GM18873 (cell line): ENCODE results near the gene DEGS1.
A peak's percentile ranks its signal among the peaks of the same experiment; 100 is the strongest.

ENCODE experiments used
- ATAC-seq: cut with Tn5 transposase; IDR thresholded peaks from one replicate; pipeline ENCODE4 v1.9.1; 2021; ENCODE audit warnings: mild to moderate bottlenecking, moderate library complexity, moderate number of reproducible peaks; ENCODE audit not compliant: unreplicated experiment, low FRiP score

The DEGS1 gene

GRCh38 chr1:224182866-224183590 lies at the start of gene DEGS1:
TSS of gene DEGS1 (plus strand) at chr1:224183240. CDS start at chr1:224183337, 97 bp downstream.
- ATAC-seq: peak; percentile 47

DNA sequence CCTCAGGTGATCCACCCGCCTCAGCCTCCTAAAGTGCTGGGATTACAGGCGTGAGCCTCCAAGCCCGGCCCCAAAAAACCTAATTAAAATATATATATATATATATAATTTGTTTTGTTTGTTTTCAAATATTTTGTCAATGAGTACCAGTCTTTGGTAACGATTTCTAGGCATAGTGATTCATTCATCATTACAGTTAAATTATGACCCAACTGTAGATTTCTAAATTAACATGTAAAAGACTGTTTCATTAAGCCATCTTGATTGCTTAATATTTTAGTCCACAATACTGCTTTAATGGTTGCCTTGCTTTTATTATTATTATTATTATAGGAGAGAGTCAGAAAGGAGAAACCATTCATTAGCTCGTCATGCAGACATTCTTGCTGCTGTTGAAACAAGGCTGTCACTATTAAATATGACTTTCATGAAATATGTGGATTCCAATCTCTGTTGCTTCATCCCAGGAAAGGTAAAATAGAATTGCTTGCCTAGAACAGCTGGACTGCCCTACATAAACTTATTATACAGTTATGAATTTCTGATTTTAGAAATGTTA lies 49.2 kb upstream of the DEGS1 start:
- ATAC-seq: no peak

DNA sequence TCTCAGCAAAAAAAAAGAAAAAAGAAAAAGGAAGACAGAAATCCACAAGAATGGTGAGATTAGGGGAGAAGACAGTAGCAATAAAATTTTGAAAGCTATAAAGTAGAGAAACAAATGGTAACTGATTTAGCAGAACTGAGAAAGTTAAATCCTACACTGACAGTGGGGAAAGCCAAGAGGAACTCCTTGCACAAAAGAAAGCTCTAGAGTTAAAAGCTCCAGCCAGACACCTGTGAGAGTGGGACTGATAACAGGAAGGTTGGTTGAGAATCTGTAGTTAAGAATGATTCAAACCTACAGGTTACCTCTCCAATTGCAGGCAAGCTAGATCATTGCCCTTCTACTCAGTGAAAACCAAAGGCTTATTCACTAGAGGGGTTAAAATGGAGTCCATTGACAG lies 45.5 kb upstream of the DEGS1 start:
- no peak for ATAC-seq

DNA sequence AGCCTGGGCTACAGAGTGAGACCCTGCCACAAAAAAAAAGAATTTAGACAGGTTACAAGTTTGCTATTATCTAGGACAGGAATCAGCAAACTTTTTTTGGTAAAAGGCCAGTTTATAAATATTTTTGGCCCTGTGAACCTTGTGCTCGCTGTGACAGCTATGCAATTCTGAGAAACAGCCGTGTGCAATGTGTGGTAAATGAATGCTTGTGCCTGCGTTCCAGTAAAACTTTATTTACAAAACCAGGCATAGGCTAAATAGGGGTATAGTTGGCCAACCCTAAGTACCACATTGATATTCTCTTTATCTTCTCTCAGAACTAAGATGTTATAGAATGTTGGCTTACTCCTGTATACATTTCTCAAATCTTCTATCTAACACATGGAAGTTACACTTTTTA lies 44.8 kb upstream of the DEGS1 start:
- no peak for ATAC-seq

- ATAC-seq: no peak
Observed at GRCh38 chr1:224141693-224142092, 41.3 kb upstream of the DEGS1 start.

GRCh38 chr1:224149709-224150108 lies 33.3 kb upstream of the DEGS1 start:
- ATAC-seq: no peak

DNA sequence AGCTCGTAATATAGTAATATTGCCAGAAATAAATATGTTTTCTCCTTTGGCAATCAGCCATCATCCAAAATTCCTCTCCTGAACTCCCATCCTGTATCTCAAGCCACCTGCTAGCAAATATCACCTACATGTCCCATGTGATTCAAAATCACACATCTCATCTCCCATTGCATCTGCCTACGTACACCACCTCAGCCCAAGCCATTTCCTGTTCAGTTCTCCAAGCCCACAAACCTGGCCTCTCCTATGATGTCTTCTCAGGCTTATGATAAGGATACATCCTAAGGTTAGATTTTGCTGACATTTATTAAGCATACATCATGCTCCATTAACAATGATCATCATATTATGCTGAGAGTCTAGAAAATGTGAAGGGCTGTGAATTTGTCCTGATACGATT lies 31.9 kb upstream of the DEGS1 start:
- ATAC-seq: no peak

DNA sequence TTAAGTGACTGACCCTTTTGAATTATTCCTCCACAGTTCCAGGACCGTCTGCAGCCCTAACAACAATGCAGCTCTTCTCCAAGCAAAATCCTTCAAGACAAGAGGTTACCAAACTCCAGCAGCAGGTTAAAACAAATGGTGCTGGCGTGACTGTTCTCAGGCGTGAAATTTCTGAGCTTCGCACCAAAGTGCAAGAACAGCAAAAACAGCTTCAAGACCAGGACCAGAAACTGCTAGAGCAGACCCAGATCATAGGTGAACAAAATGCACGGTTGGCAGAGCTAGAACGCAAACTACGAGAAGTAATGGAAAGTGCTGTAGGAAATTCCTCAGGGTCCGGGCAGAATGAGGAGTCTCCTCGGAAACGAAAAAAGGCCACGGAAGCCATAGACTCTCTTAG lies 25.7 kb upstream of the DEGS1 start:
- ATAC-seq: no peak

GRCh38 chr1:224159541-224159940 lies 23.5 kb upstream of the DEGS1 start:
- no peak for ATAC-seq

- no peak for ATAC-seq
Observed at GRCh38 chr1:224160171-224160682, 22.8 kb upstream of the DEGS1 start.

DNA sequence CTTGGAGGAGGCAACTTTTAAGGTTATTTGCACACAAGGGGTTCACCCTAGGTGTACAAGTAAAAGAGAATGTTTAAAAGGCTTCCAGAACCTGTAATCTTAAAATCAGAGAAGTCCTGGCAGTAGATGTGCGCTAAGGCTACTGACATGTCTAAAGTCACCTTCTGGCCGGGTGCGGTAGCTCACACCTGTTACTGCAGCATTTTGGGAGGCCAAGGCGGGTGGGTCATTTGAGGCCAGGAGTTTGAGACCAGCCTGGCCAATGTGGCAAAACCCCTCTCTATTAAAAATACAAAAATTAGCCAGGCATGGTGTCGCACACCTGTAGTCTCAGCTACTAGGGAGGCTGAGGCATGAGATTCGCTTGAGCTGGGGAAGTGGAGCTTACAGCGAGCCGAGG lies 20.3 kb upstream of the DEGS1 start:
- ATAC-seq: no peak

GRCh38 chr1:224163311-224163710 lies 19.7 kb upstream of the DEGS1 start:
- no peak for ATAC-seq

DNA sequence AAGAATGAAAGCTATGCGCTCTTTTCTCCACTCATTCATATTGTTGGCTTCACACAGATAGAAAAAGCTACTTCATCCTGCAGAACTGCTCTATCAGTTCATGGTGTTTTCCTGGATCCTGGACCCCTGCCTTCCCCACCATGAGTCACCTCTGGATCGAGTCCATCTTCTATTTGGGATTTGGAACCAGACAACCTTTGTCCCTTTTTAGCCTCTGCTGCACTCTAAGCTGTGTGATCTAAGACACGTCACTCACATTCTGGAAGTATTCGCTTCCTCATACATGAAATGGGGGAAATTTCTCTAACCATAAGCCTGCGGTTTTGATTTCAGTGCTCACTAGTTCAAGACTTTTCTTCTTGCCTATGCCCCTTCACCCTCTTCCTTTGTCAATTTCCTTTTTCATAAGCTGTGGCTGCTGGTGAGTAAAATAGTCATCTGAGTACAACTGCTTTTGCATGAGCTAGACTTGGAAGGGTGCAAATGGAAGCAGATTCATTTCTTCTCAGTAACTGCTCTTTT lies 14.1 kb upstream of the DEGS1 start:
- peak; percentile 97 for ATAC-seq

GRCh38 chr1:224169718-224170270 lies 13.2 kb upstream of the DEGS1 start:
- ATAC-seq: no peak

DNA sequence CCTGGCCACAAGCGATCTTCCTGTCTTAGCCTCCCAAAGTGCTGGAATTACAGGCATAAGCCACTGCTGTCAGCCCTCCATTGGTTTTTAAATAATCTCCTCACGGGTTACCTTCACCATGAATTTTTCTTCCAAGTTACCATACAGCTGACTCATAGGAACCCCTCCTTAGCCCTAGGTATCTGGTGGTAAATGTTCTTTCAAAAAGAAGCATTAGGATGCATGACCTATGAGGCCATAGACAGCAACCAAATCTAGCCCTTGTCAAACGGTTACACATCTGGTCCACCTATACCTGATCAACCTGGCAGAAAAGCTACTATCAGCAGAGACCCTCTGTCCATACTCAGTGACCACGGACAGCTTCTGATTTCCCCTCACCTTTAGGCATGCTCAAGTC lies 12.7 kb upstream of the DEGS1 start:
- no peak for ATAC-seq

DNA sequence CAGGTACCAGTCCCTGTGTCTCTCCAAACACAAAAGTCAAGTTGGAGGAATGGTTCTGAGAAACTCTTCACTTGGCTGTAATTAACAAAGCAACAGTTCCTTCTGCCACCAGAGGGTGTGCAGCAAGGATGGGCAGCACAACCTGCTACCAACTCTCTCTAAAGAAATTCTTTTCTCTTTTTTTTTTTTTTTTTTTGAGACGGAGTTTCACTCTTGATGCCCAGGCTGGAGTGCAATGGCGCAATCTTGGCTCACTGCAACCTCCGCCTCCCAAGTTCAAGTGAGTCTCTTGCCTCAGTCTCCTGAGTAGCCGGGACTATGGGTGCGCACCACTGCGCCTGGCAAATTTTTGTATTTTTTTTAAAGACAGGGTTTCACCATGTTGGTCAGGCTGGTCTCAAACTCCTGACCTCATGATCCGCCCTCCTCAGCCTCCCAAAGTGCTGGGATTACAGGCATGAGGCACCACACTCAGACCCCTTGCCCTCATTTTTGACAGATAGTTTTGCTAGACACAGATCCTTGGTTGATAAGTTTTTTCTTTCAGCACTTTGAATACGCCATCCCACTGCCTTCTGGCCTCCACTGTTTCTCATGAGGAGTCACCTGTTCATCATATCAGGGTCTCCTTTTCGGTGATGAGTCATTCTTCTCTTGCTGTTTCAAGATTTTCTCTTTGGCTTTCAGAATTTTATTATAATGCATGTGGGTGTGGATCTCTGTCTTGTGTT lies 12.1 kb upstream of the DEGS1 start:
- no peak for ATAC-seq

DNA sequence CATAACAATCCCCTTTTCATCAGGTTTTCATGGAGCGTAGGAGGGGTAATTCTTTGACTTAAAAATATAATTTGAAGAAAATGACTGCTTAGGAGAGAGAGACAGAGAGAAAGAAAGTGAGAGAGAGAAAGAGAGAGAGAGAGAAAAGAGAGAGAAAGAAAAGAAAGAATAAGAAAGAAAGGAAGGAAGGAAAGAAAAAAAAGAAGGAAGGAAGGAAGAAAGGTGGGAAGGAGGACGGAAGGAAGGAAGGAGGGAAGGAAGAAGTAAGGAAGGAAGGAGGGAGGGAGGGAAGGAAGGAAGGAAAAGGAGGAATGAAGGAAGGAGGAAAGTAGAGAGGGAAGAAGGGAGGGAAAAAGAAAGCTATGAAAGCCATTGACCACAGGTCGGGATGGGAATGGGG lies 10.8 kb upstream of the DEGS1 start:
- ATAC-seq: no peak

- ATAC-seq: no peak
Observed at GRCh38 chr1:224173523-224173922, 9.5 kb upstream of the DEGS1 start.

GRCh38 chr1:224175617-224176016 lies 7.4 kb upstream of the DEGS1 start:
- ATAC-seq: no peak

- no peak for ATAC-seq
Observed at GRCh38 chr1:224177356-224177999, 5.6 kb upstream of the DEGS1 start.

GRCh38 chr1:224178894-224179293 lies 4.1 kb upstream of the DEGS1 start:
- ATAC-seq: no peak
